GM18519 (cell line): Measurements from ENCODE around the gene LTN1.

Source experiments
- ATAC-seq: cut with Tn5 transposase; IDR thresholded peaks from one replicate; pipeline ENCODE4 v1.9.1; 2021; ENCODE audit warnings: mild to moderate bottlenecking, moderate library complexity; ENCODE audit not compliant: unreplicated experiment, low FRiP score

Gene LTN1

GRCh38 chr21:28884976-28885852, 107.5 kb downstream of the LTN1 start:
- ATAC-seq = peak; percentile 90

- no peak for ATAC-seq
Observed at GRCh38 chr21:28884481-28884880, 108.2 kb downstream of the LTN1 start.

DNA sequence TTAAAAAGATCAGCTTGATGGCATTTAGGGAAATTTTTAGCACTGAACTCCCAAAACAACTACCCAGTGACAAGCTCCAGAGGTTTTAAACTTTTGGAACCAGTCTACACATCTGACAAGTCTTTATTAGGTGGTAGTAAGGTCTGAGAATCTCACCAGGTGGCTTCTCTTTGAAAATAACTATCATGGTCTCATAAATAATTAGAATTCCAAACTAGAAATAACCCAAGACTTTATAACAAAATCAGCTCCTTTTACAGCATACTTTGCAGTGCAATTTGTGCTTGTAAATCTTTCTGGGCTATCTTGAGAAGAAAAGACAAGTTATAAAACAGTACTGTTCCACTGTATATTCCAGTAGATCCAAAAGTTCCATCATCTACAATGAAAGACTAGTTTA, 108.7 kb downstream of the LTN1 start:
- ATAC-seq = no peak

GRCh38 chr21:28882345-28882744, 110.3 kb downstream of the LTN1 start:
- ATAC-seq = no peak
